SH-SY5Y (cell line): ENCODE measurements around the gene DPYD.

ENCODE experiments used
- GATA2 ChIP-seq: IDR thresholded peaks from 2 replicates; pipeline ENCODE4 v1.6.1; 2011; ENCODE audit warnings: mild to moderate bottlenecking, low read depth, low read length
- GATA3 ChIP-seq: IDR thresholded peaks from 2 replicates; pipeline ENCODE4 v1.6.1; 2011; ENCODE audit warnings: low read depth, mild to moderate bottlenecking, low read length, moderate library complexity

- TF ChIP-seq GATA2 (no peak), GATA3 (no peak)
Observed at GRCh38 chr1:97570691-97571090, 350.1 kb downstream of the DPYD start.
